ENCODE results near the gene PTPRA.
"Not testable (repeated sequence)": the region's sequence is repeated elsewhere in the genome, so short reads cannot be mapped to it uniquely, and the experiment has no call there.

Gene PTPRA

GRCh38 chr20:2983508-2983907, 110.2 kb downstream of the PTPRA start:
- in situ Hi-C loops (cut with MboI; ENCODE audit: low pct_unique_long_range_greater_than_20kb, low sequenced_read_pairs) = no loop called here
- no peak for DNase-seq

- DNase-seq = no peak
- in situ Hi-C loops (cut with MboI; ENCODE audit: low pct_unique_long_range_greater_than_20kb, low sequenced_read_pairs) = no loop called here
Observed at GRCh38 chr20:2984028-2984501, 110.8 kb downstream of the PTPRA start.

- DNase-seq = no peak
- in situ Hi-C loops (cut with MboI; ENCODE audit: low pct_unique_long_range_greater_than_20kb, low sequenced_read_pairs) = no loop called here
Observed at GRCh38 chr20:2984956-2985661, 111.8 kb downstream of the PTPRA start.

GRCh38 chr20:2986466-2986865, 113.2 kb downstream of the PTPRA start:
- in situ Hi-C loops (cut with MboI; ENCODE audit: low pct_unique_long_range_greater_than_20kb, low sequenced_read_pairs) = no loop called here
- peak; percentile 40 for DNase-seq

GRCh38 chr20:2987861-2988260, 114.6 kb downstream of the PTPRA start:
- in situ Hi-C loops (cut with MboI; ENCODE audit: low pct_unique_long_range_greater_than_20kb, low sequenced_read_pairs) = no loop called here

GRCh38 chr20:2991532-2991931, 118.3 kb downstream of the PTPRA start:
- DNase-seq = no peak
- in situ Hi-C loops (cut with MboI; ENCODE audit: low pct_unique_long_range_greater_than_20kb, low sequenced_read_pairs) = no loop called here

More at GRCh38 chr20:2987861-2988260, 114.6 kb downstream of the PTPRA start:
- DNase-seq = no peak

GRCh38 chr20:2993250-2993649, 120.0 kb downstream of the PTPRA start:
- no peak for DNase-seq
- in situ Hi-C loops (cut with MboI; ENCODE audit: low pct_unique_long_range_greater_than_20kb, low sequenced_read_pairs) = no loop called here

- in situ Hi-C loops (cut with MboI; ENCODE audit: low pct_unique_long_range_greater_than_20kb, low sequenced_read_pairs) = no loop called here
- no peak for DNase-seq
Observed at GRCh38 chr20:2995796-2996195, 122.5 kb downstream of the PTPRA start.

- DNase-seq = no peak
- in situ Hi-C loops (cut with MboI; ENCODE audit: low pct_unique_long_range_greater_than_20kb, low sequenced_read_pairs) = no loop called here
Observed at GRCh38 chr20:2998728-2999127, 125.4 kb downstream of the PTPRA start.

GRCh38 chr20:3000852-3001523, 127.7 kb downstream of the PTPRA start:
- peak; percentile 77 for DNase-seq
- in situ Hi-C loops (cut with MboI; ENCODE audit: low pct_unique_long_range_greater_than_20kb, low sequenced_read_pairs) = no loop called here

GRCh38 chr20:3003416-3003815, 130.1 kb downstream of the PTPRA start:
- DNase-seq = no peak
- in situ Hi-C loops (cut with MboI; ENCODE audit: low pct_unique_long_range_greater_than_20kb, low sequenced_read_pairs) = no loop called here

- in situ Hi-C loops (cut with MboI; ENCODE audit: low pct_unique_long_range_greater_than_20kb, low sequenced_read_pairs) = no loop called here
- no peak for DNase-seq
Observed at GRCh38 chr20:3010985-3011723, 137.9 kb downstream of the PTPRA start.

GRCh38 chr20:3011752-3012151, 138.5 kb downstream of the PTPRA start:
- in situ Hi-C loops (cut with MboI; ENCODE audit: low pct_unique_long_range_greater_than_20kb, low sequenced_read_pairs) = no loop called here
- DNase-seq = no peak

GRCh38 chr20:3013771-3014170, 140.5 kb downstream of the PTPRA start:
- in situ Hi-C loops (cut with MboI; ENCODE audit: low pct_unique_long_range_greater_than_20kb, low sequenced_read_pairs) = no loop called here
- DNase-seq = no peak

GRCh38 chr20:3014179-3014578, 140.9 kb downstream of the PTPRA start:
- no peak for DNase-seq

GRCh38 chr20:3014662-3015061, 141.4 kb downstream of the PTPRA start:
- DNase-seq = no peak
- in situ Hi-C loops (cut with MboI; ENCODE audit: low pct_unique_long_range_greater_than_20kb, low sequenced_read_pairs) = no loop called here

More at GRCh38 chr20:3014179-3014578, 140.9 kb downstream of the PTPRA start:
- in situ Hi-C loops (cut with MboI; ENCODE audit: low pct_unique_long_range_greater_than_20kb, low sequenced_read_pairs) = no loop called here

GRCh38 chr20:3015302-3015701, 142.0 kb downstream of the PTPRA start:
- DNase-seq; in situ Hi-C loops (cut with MboI; ENCODE audit: low pct_unique_long_range_greater_than_20kb, low sequenced_read_pairs): not testable (repeated sequence)

- in situ Hi-C loops (cut with MboI; ENCODE audit: low pct_unique_long_range_greater_than_20kb, low sequenced_read_pairs) = no loop called here
- DNase-seq = no peak
Observed at GRCh38 chr20:3021327-3021726, 148.0 kb downstream of the PTPRA start.

GRCh38 chr20:3021777-3022176, 148.5 kb downstream of the PTPRA start:
- in situ Hi-C loops (cut with MboI; ENCODE audit: low pct_unique_long_range_greater_than_20kb, low sequenced_read_pairs) = no loop called here

More at GRCh38 chr20:3021777-3022176, 148.5 kb downstream of the PTPRA start:
- DNase-seq = no peak

Measured in KBM-7 (cell line).